ENCODE measurements around the gene EBLN1. TPM values are rescaled to one million over a fixed set of nuclear protein-coding genes. Genes with fewer than 3 reads are reported as not detected.

EBLN1 gene
- total and polyA plus RNA-seq, 2 of the 8 experiments (the other 6 are each of a cell fraction or from before 2014, with no cell fraction given) = not detected

DNA sequence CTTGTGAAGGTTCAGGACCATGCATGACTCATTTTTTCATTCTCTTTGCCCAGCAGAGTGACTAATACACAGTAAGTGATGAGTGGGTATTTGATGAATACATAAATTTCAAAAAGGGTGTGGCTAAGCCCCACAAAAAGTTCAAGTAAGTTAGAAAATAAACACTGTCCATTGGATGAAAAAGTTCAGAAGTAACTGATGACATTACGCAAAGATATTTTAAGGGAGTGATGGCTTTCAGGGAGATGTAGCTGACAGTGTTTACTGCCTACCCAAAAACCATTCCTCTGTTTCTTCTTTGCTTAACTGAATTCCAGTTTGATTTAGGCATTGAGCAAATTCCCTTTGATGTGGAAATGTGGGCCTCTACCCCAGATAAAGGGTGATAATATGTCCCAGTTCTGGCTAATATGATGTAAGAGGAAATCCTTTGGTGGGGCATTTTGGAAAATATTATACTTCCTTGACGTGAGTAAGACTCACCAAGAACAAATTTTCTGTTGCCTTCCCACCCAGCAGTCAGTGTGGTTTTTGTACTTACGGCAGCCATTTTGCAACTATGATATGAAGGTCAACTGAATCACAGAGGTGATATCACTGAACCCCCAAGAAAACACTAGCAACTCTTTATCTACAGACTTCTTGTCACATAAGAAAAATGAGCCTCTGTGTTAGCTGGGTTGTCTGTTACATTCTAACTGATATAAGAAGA, 29.0 kb upstream of the EBLN1 start:
- Histone ChIP-seq H3K18ac (ENCODE audit: extremely low read depth, low read length) (no peak overlapping the region), H2AFZ (ENCODE audit: low read length) (no peak overlapping the region), H3K4me1 (replicated peaks in 1 of 4; ENCODE audit: control insufficient read depth in 3 of 4, insufficient read depth in 4 of 4, low read length in 3 of 4) (no peaks in the 10 kb centered on the region; a peak in 1 of 7 replicates), H3K9ac (replicated peaks in 1 of 4; ENCODE audit: extremely low read depth in 1 of 4, low read depth in 3 of 4, low read length in 3 of 4) (no peak overlapping the region), H3K23me2 (ENCODE audit: low read depth, low read length) (peaks cover under 1% of the 10 kb centered on the region; the same call in 1 of the 2 replicates), H2BK15ac (ENCODE audit: low read length) (no peak overlapping the region), H3K9me3 (ENCODE audit: insufficient read depth in 2 of 2, low read depth in 1 of 2, low read length in 1 of 2) (no peaks in the 10 kb centered on the region), H3K4me2 (ENCODE audit: insufficient read depth in 1 of 2, low read depth in 2 of 2, low read length in 2 of 2) (no peak overlapping the region), H3K27ac (ENCODE audit: low read depth, low read length) (no peak overlapping the region), H3K27me3 (replicated peaks in 1 of 4; ENCODE audit: control insufficient read depth in 3 of 4, extremely low read depth in 1 of 4, insufficient read depth in 3 of 4, low read length in 3 of 4) (peaks cover 5 to 23% (median 12%) of the 10 kb centered on the region in 4 experiments), H3K56ac (replicated peaks; ENCODE audit: insufficient read length, low read depth, low read length) (no peak overlapping the region), H2BK5ac (ENCODE audit: low read depth, low read length) (no peak overlapping the region), H3K79me1 (ENCODE audit: low read depth, low read length) (no peaks in the 10 kb centered on the region), H4K20me1 (replicated peaks in 1 of 2; ENCODE audit: control insufficient read depth in 1 of 2, insufficient read depth in 2 of 2, low read length in 2 of 2) (no peaks in the 10 kb centered on the region), H2BK12ac (ENCODE audit: low read depth, low read length) (no peak overlapping the region), H3K79me2 (ENCODE audit: control insufficient read depth in 1 of 2, insufficient read depth in 2 of 2, low read length in 2 of 2) (no peaks in the 10 kb centered on the region), H2BK120ac (replicated peaks; ENCODE audit: low read depth, low read length) (no peak overlapping the region), H2AK5ac (ENCODE audit: low read depth, low read length) (no peak overlapping the region), H4K8ac (ENCODE audit: extremely low read depth, insufficient read depth, low read length) (no peak overlapping the region), H3K4ac (replicated peaks; ENCODE audit: insufficient read length, low read depth, low read length) (no peak overlapping the region), H4K91ac (replicated peaks; ENCODE audit: insufficient read length, low read length) (no peak overlapping the region), H3K23ac (ENCODE audit: insufficient read length) (no peak overlapping the region), H3K14ac (ENCODE audit: insufficient read length) (no peak overlapping the region), H2BK20ac (ENCODE audit: low read length) (no peak overlapping the region), H3K4me3 (ENCODE audit: extremely low read depth in 1 of 4, insufficient read depth in 2 of 4, low read depth in 3 of 4, low read length in 4 of 4) (no peak overlapping the region), H4K5ac (ENCODE audit: insufficient read length, low read depth, low read length) (no peak overlapping the region), H3K36me3 (ENCODE audit: control insufficient read depth in 2 of 4, insufficient read depth in 4 of 4, low read length in 3 of 4) (no peaks in the 10 kb centered on the region)
- ChIA-PET POLR2A (ENCODE audit: partially characterized antibody) (no interaction called here), CTCF (ENCODE audit: partially characterized antibody) (no interaction called here)
- FAIRE-seq (no peak), DNase-seq (ENCODE audit: low read depth in 1 of 2, low spot score in 2 of 2) (no peak)
- WGBS, 2 experiments (ENCODE audit: extremely low coverage in 1 of 2, insufficient coverage in 1 of 2, insufficient read length in 1 of 2, insufficient replicate concordance in 2 of 2, low coverage in 1 of 2, low lambda C conversion rate in 2 of 2, missing lambda C conversion rate in 1 of 2) = 86% methylated on average over 3 of the region's 3 CpGs; no CpG with 5 or more reads in 1 of the 2 experiments
- TF ChIP-seq MAFK (IDR thresholded peaks at IDR 0.05; ENCODE audit: low read depth, low read length) = no peak
- TF ChIP-seq, protein P1, sequence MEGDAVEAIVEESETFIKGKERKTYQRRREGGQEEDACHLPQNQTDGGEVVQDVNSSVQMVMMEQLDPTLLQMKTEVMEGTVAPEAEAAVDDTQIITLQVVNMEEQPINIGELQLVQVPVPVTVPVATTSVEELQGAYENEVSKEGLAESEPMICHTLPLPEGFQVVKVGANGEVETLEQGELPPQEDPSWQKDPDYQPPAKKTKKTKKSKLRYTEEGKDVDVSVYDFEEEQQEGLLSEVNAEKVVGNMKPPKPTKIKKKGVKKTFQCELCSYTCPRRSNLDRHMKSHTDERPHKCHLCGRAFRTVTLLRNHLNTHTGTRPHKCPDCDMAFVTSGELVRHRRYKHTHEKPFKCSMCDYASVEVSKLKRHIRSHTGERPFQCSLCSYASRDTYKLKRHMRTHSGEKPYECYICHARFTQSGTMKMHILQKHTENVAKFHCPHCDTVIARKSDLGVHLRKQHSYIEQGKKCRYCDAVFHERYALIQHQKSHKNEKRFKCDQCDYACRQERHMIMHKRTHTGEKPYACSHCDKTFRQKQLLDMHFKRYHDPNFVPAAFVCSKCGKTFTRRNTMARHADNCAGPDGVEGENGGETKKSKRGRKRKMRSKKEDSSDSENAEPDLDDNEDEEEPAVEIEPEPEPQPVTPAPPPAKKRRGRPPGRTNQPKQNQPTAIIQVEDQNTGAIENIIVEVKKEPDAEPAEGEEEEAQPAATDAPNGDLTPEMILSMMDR (IDR thresholded peaks at IDR 0.05; ENCODE audit: control extremely low read depth in 1 of 3, insufficient read depth in 1 of 3, low read depth in 1 of 3, low read length in 3 of 3) = no peak
- TF ChIP-seq HDAC2 (IDR thresholded peaks at IDR 0.05; ENCODE audit: borderline replicate concordance in 1 of 2, low read depth in 2 of 2, low read length in 2 of 2) = no peak
- no peak for TF ChIP-seq SAP30 (IDR thresholded peaks at IDR 0.05; ENCODE audit: insufficient read depth, insufficient replicate concordance, low read length)
- no peak for TF ChIP-seq ZNF274 (IDR thresholded peaks at IDR 0.05; ENCODE audit: borderline replicate concordance, extremely low read depth, low read length)
- TF ChIP-seq, protein P2, sequence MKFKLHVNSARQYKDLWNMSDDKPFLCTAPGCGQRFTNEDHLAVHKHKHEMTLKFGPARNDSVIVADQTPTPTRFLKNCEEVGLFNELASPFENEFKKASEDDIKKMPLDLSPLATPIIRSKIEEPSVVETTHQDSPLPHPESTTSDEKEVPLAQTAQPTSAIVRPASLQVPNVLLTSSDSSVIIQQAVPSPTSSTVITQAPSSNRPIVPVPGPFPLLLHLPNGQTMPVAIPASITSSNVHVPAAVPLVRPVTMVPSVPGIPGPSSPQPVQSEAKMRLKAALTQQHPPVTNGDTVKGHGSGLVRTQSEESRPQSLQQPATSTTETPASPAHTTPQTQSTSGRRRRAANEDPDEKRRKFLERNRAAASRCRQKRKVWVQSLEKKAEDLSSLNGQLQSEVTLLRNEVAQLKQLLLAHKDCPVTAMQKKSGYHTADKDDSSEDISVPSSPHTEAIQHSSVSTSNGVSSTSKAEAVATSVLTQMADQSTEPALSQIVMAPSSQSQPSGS (IDR thresholded peaks at IDR 0.05; ENCODE audit: low read length) = no peak
- no peak for TF ChIP-seq PHF8 (conservative IDR thresholded peaks at IDR 0.05; ENCODE audit: low read depth, low read length)

All from H1 (cell line).